H9 (cell line): Measurements from ENCODE around the gene TMEM254. TPM values are rescaled to one million over a fixed set of nuclear protein-coding genes. Genes with fewer than 3 reads are reported as not detected.

Source experiments
- DNase-seq: peaks from one replicate; pipeline ENCODE4 v3.0.0-alpha.2; 2017
- H2AFZ ChIP-seq: one replicate; pipeline ENCODE4 v1.6.1; 2013; ENCODE audit warnings: mild to moderate bottlenecking, low read length, control low read depth, moderate library complexity
- H2AK5ac ChIP-seq: 2 replicates; pipeline ENCODE4 v1.6.1; 2013; ENCODE audit warnings: low read length, control low read depth, mixed read lengths; ENCODE audit not compliant: insufficient read length
- H2BK120ac ChIP-seq: one replicate; pipeline ENCODE4 v1.6.1; 2013; ENCODE audit warnings: low read depth, mild to moderate bottlenecking, low read length, control low read depth, inconsistent platforms; ENCODE audit not compliant: poor library complexity, severe bottlenecking
- H2BK12ac ChIP-seq: 2 replicates; pipeline ENCODE4 v1.6.1; 2013; ENCODE audit warnings: low read length, control low read depth, mixed read lengths, low read depth; ENCODE audit not compliant: insufficient read length
- H2BK15ac ChIP-seq: 2 replicates; pipeline ENCODE4 v1.6.1; 2013; ENCODE audit warnings: low read depth, low read length, control low read depth
- H2BK20ac ChIP-seq: one replicate; pipeline ENCODE4 v1.6.1; 2013; ENCODE audit warnings: low read depth, mild to moderate bottlenecking, low read length, control low read depth, inconsistent platforms; ENCODE audit not compliant: poor library complexity, severe bottlenecking
- H2BK5ac ChIP-seq: 2 replicates; pipeline ENCODE4 v1.6.1; 2013; ENCODE audit warnings: low read length, control low read depth, mixed read lengths; ENCODE audit not compliant: insufficient read length
- H3K14ac ChIP-seq: 2 replicates; pipeline ENCODE4 v1.6.1; 2013; ENCODE audit warnings: low read length, control low read depth; ENCODE audit not compliant: insufficient read depth
- H3K18ac ChIP-seq: 2 replicates; pipeline ENCODE4 v1.6.1; 2013; ENCODE audit warnings: low read depth, mild to moderate bottlenecking, mixed read lengths, low read length, control low read depth; ENCODE audit not compliant: insufficient read length
- H3K23ac ChIP-seq: 2 replicates; pipeline ENCODE4 v1.6.1; 2013; ENCODE audit warnings: low read length, control low read depth, mixed read lengths, low read depth; ENCODE audit not compliant: insufficient read length
- H3K23me2 ChIP-seq: 2 replicates; pipeline ENCODE4 v1.6.1; 2013; ENCODE audit warnings: low read depth, mild to moderate bottlenecking, mixed read lengths, low read length, control low read depth; ENCODE audit not compliant: insufficient read length, poor library complexity, severe bottlenecking
- H3K27ac ChIP-seq: 2 replicates; pipeline ENCODE4 v1.5.1; 2013; ENCODE audit warnings: low read length, control low read depth, mixed read lengths, low read depth; ENCODE audit not compliant: insufficient read length
- H3K27me3 ChIP-seq: 2 replicates; pipeline ENCODE4 v1.6.1; 2013; ENCODE audit warnings: low read length, control low read depth, inconsistent platforms; ENCODE audit not compliant: insufficient read depth
- H3K4ac ChIP-seq: 2 replicates; pipeline ENCODE4 v1.6.1; 2013; ENCODE audit warnings: low read depth, mild to moderate bottlenecking, control low read depth, inconsistent platforms, low read length, moderate library complexity
- H3K4me1 ChIP-seq: 2 replicates; pipeline ENCODE4 v1.6.1; 2013; ENCODE audit warnings: low read length, control low read depth, inconsistent platforms; ENCODE audit not compliant: insufficient read depth
- H3K4me2 ChIP-seq: 2 replicates; pipeline ENCODE4 v1.6.1; 2013; ENCODE audit warnings: low read length, control low read depth, mixed read lengths; ENCODE audit not compliant: insufficient read length, insufficient read depth
- H3K56ac ChIP-seq: 2 replicates; pipeline ENCODE4 v1.6.1; 2013; ENCODE audit warnings: low read depth, mild to moderate bottlenecking, mixed read lengths, low read length, control low read depth; ENCODE audit not compliant: insufficient read length
- H3K79me1 ChIP-seq: 2 replicates; pipeline ENCODE4 v1.6.1; 2013; ENCODE audit warnings: low read depth, mild to moderate bottlenecking, moderate library complexity, low read length, control low read depth, inconsistent platforms; ENCODE audit not compliant: insufficient read depth, poor library complexity, severe bottlenecking
- H3K79me2 ChIP-seq: 2 replicates; pipeline ENCODE4 v1.6.1; 2013; ENCODE audit warnings: low read length, control low read depth, inconsistent platforms; ENCODE audit not compliant: insufficient read depth
- H3K9ac ChIP-seq: 2 replicates; pipeline ENCODE4 v1.6.1; 2013; ENCODE audit warnings: low read length, control low read depth, mixed read lengths; ENCODE audit not compliant: insufficient read length; ENCODE audit errors: extremely low read depth
- H3K9me3 ChIP-seq: one replicate; pipeline ENCODE4 v1.6.1; 2013; ENCODE audit warnings: low read depth, low read length, inconsistent platforms; ENCODE audit not compliant: control insufficient read depth
- H3T11ph ChIP-seq: one replicate; pipeline ENCODE4 v1.6.1; 2013; ENCODE audit warnings: mild to moderate bottlenecking, low read length, control low read depth, inconsistent platforms
- H4K20me1 ChIP-seq: one replicate; pipeline ENCODE4 v1.6.1; 2013; ENCODE audit not compliant: control insufficient read depth, insufficient read length, insufficient read depth
- H4K5ac ChIP-seq: 2 replicates; pipeline ENCODE4 v1.6.1; 2013; ENCODE audit warnings: low read depth, mild to moderate bottlenecking, mixed read lengths, low read length, control low read depth; ENCODE audit not compliant: insufficient read length
- H4K8ac ChIP-seq: replicated peaks from 2 replicates; pipeline ENCODE4 v1.6.1; 2013; ENCODE audit warnings: low read length, control low read depth, mixed read lengths, low read depth; ENCODE audit not compliant: insufficient read length
- H4K91ac ChIP-seq: 2 replicates; pipeline ENCODE4 v1.6.1; 2013; ENCODE audit warnings: low read depth, mild to moderate bottlenecking, moderate library complexity, mixed read lengths, low read length, control low read depth; ENCODE audit not compliant: insufficient read length
- H3K27ac Mint-ChIP-seq, 3 experiments: 2 replicates in 2 of 3; 3 replicates in 1 of 3; pipeline ENCODE4 v1.8.0; 2020 to 2021; ENCODE audit warnings: mixed read lengths in 3 of 3, mild to moderate bottlenecking in 1 of 3, moderate library complexity in 1 of 3
- H3K27me3 Mint-ChIP-seq: 2 replicates; pipeline ENCODE4 v1.8.0; 2021; ENCODE audit warnings: low read depth, mild to moderate bottlenecking, moderate library complexity, mixed read lengths
- H3K36me3 Mint-ChIP-seq, 3 experiments: 2 replicates in 2 of 3; 3 replicates in 1 of 3; pipeline ENCODE4 v1.8.0; 2020 to 2021; ENCODE audit warnings: low read depth in 3 of 3, mixed read lengths in 3 of 3; ENCODE audit not compliant: insufficient read depth in 1 of 3
- H3K4me1 Mint-ChIP-seq, 2 experiments: 2 replicates each; pipeline ENCODE4 v1.8.0; 2020; ENCODE audit warnings: mixed read lengths in 2 of 2
- H3K4me3 Mint-ChIP-seq, 2 experiments: 2 replicates in 1 of 2; 3 replicates in 1 of 2; pipeline ENCODE4 v1.8.0; 2020 to 2021; ENCODE audit warnings: mild to moderate bottlenecking in 2 of 2, mixed read lengths in 2 of 2, moderate library complexity in 1 of 2
- H3K9me3 Mint-ChIP-seq, 2 experiments: 2 replicates in 1 of 2; 3 replicates in 1 of 2; pipeline ENCODE4 v1.8.0; 2020; ENCODE audit warnings: mild to moderate bottlenecking in 2 of 2, mixed read lengths in 2 of 2, moderate library complexity in 1 of 2
- CTCF ChIP-seq: fragments of 200-600 bp; sonication (generic); conservative IDR thresholded peaks from 3 replicates; pipeline ENCODE4 v1.8.0; 2021; ENCODE audit warnings: antibody characterized with exemption, mild to moderate bottlenecking
- WGBS: extraction: QIAGEN DNeasy Blood & Tissue Kit; methylation state at CpG from one replicate; pipeline ENCODE4 v1.1.7; 2013; ENCODE audit warnings: missing lambda C conversion rate, low lambda C conversion rate, mixed read lengths; ENCODE audit not compliant: insufficient read length; ENCODE audit errors: extremely low coverage; 5-methylcytosine and 5-hydroxymethylcytosine counted together
- total RNA-seq: library from RNA; stranded (reverse); gene quantifications from 2 replicates; pipeline ENCODE4 v1.2.1, GENCODE V29; 2021

TMEM254 gene
- total RNA-seq, 1 experiment from 2014 or later: 20.3 TPM

- Histone ChIP-seq H3K9ac (no peak overlapping the region), H2BK12ac (no peak overlapping the region), H3K23ac (no peak overlapping the region), H3T11ph (no peak overlapping the region), H2BK15ac (no peak overlapping the region), H2AK5ac (no peak overlapping the region), H4K91ac (no peak overlapping the region), H3K14ac (no peak overlapping the region), H4K20me1 (no peaks in the 10 kb centered on the region), H3K23me2 (no peaks in the 10 kb centered on the region), H4K5ac (no peak overlapping the region), H3K4me2 (no peak overlapping the region), H3K18ac (no peak overlapping the region), H3K27ac (no peak overlapping the region), H3K9me3 (no peaks in the 10 kb centered on the region), H3K4ac (no peak overlapping the region), H4K8ac (no peak overlapping the region), H3K79me2 (no peaks in the 10 kb centered on the region), H2BK5ac (no peak overlapping the region), H2BK120ac (no peak overlapping the region), H3K56ac (no peak overlapping the region), H2AFZ (no peak overlapping the region), H3K4me1 (no peaks in the 10 kb centered on the region; the same call in 1 of the 2 replicates), H3K27me3 (no peaks in the 10 kb centered on the region), H2BK20ac (no peak overlapping the region), H3K79me1 (no peaks in the 10 kb centered on the region)
- Mint-ChIP-seq H3K4me1 (peaks cover 8 to 12% of the 10 kb centered on the region in 2 experiments), H3K4me3 (no peak overlapping the region), H3K9me3 (peaks cover 9 to 14% of the 10 kb centered on the region in 2 experiments), H3K27me3 (no peaks in the 10 kb centered on the region), H3K27ac (no peak overlapping the region), H3K36me3 (peaks cover 8 to 11% (median 9%) of the 10 kb centered on the region in 3 experiments; a peak in 6 of 7 replicates)
- TF ChIP-seq CTCF: no peak
- DNase-seq: no peak
- no CpG with 5 or more reads among the region's 2 CpGs for WGBS
These were observed 5.9 kb upstream of the TMEM254 start for GRCh38 chr10:80072584-80072983.
